HCT116 (cell line): ENCODE data around the gene CPD.

Source experiments
- ELF1 ChIP-seq: IDR thresholded peaks from 2 replicates; pipeline ENCODE4 v1.6.1; 2012; ENCODE audit warnings: low read depth, borderline replicate concordance
- EZH2 ChIP-seq: fragments of 200-600 bp; sonication (generic); IDR thresholded peaks from 2 replicates; pipeline ENCODE4 v1.6.1; 2017; ENCODE audit warnings: antibody characterized with exemption, mixed run types
- EZH2phosphoT487 ChIP-seq: fragments of 200-600 bp; IDR thresholded peaks from 2 replicates; pipeline ENCODE4 v1.6.1; 2018; ENCODE audit warnings: antibody characterized with exemption, borderline replicate concordance
- POLR2A ChIP-seq: IDR thresholded peaks from 2 replicates; pipeline ENCODE4 v1.7.0; 2011; ENCODE audit warnings: borderline replicate concordance; ENCODE audit not compliant: insufficient read depth, insufficient read length; ENCODE audit errors: extremely low read depth
- POLR2AphosphoS5 ChIP-seq: IDR thresholded peaks from 2 replicates; pipeline ENCODE4 v1.6.1; 2011; ENCODE audit warnings: mild to moderate bottlenecking, low read depth, low read length, moderate library complexity
- TF ChIP-seq, protein P1 (sequence below), 3 experiments: fragments of 200-600 bp in 1 of 3; sonication (generic) in 1 of 3; IDR thresholded peaks in 2 of 3; conservative IDR thresholded peaks in 1 of 3; 2 replicates each; pipeline ENCODE4 v1.5.1; 2012 to 2017; ENCODE audit warnings: low read depth in 2 of 3, low read length in 2 of 3, antibody characterized with exemption in 1 of 3, borderline replicate concordance in 1 of 3, control low read depth in 1 of 3, mild to moderate bottlenecking in 1 of 3, mixed read lengths in 1 of 3, mixed run types in 1 of 3, moderate library complexity in 1 of 3; ENCODE audit not compliant: insufficient read depth in 1 of 3

DNA sequence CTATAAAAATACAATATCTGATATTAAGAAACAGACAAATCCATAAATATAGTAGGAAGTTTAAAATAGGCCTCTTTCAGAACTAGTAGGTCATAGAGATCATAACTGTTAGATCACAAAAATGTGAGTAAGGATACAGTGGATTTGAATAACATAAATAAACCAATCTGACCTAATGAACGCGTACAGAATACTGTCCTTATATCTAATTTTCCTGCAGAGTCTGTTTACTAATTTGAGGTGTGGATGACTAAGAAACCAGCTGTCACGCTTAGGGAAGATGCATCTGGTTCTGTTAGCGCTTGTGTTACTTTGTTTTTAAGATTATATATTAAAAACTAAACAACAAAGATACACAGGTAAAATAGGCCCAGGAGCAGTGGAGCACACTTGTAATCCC is 14.8 kb downstream of the CPD start:
- TF ChIP-seq ELF1 (no peak), POLR2A (no peak), POLR2AphosphoS5 (no peak), EZH2 (no peak), EZH2phosphoT487 (no peak)
- TF ChIP-seq, protein P1, sequence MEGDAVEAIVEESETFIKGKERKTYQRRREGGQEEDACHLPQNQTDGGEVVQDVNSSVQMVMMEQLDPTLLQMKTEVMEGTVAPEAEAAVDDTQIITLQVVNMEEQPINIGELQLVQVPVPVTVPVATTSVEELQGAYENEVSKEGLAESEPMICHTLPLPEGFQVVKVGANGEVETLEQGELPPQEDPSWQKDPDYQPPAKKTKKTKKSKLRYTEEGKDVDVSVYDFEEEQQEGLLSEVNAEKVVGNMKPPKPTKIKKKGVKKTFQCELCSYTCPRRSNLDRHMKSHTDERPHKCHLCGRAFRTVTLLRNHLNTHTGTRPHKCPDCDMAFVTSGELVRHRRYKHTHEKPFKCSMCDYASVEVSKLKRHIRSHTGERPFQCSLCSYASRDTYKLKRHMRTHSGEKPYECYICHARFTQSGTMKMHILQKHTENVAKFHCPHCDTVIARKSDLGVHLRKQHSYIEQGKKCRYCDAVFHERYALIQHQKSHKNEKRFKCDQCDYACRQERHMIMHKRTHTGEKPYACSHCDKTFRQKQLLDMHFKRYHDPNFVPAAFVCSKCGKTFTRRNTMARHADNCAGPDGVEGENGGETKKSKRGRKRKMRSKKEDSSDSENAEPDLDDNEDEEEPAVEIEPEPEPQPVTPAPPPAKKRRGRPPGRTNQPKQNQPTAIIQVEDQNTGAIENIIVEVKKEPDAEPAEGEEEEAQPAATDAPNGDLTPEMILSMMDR (IDR thresholded peaks at IDR 0.05 in 2 of 3, conservative IDR thresholded peaks at IDR 0.05 in 1 of 3; ENCODE audit: borderline replicate concordance in 1 of 3, insufficient read depth in 1 of 3, low read depth in 2 of 3, low read length in 2 of 3) = no peak
